Loucy (cell line): ENCODE measurements around the gene GNG8.

Experiments used
- H2AFZ ChIP-seq: fragments of 200-600 bp; sonication (generic); 2 replicates; pipeline ENCODE4 v1.6.0; 2016; ENCODE audit warnings: antibody characterized with exemption, mild to moderate bottlenecking, low read length, moderate library complexity
- H3F3A ChIP-seq: fragments of 200-600 bp; 2 replicates; pipeline ENCODE4 v1.6.0; 2016; ENCODE audit warnings: antibody characterized with exemption, low read depth, mild to moderate bottlenecking
- H3K27me3 ChIP-seq: fragments of 200-600 bp; sonication (generic); 2 replicates; pipeline ENCODE4 v1.6.1; 2014; ENCODE audit warnings: low read length, mild to moderate bottlenecking; ENCODE audit not compliant: insufficient read depth, poor library complexity, severe bottlenecking
- H3K36me3 ChIP-seq: fragments of 200-600 bp; sonication (generic); 2 replicates; pipeline ENCODE4 v1.6.1; 2016; ENCODE audit warnings: low read length; ENCODE audit not compliant: insufficient read depth
- H3K4me1 ChIP-seq: fragments of 200-600 bp; sonication (generic); 2 replicates; pipeline ENCODE4 v1.5.1; 2014; ENCODE audit warnings: low read length, mild to moderate bottlenecking; ENCODE audit not compliant: insufficient read depth, poor library complexity, severe bottlenecking
- H3K4me2 ChIP-seq: fragments of 200-600 bp; sonication (generic); 2 replicates; pipeline ENCODE4 v1.6.0; 2014; ENCODE audit warnings: antibody characterized with exemption, low read length, low read depth, mild to moderate bottlenecking; ENCODE audit not compliant: poor library complexity, severe bottlenecking
- H3K4me3 ChIP-seq: fragments of 200-600 bp; sonication (generic); 2 replicates; pipeline ENCODE4 v1.5.1; 2014; ENCODE audit warnings: low read length, mild to moderate bottlenecking, mixed read lengths; ENCODE audit not compliant: poor library complexity, severe bottlenecking
- H3K79me2 ChIP-seq: fragments of 200-600 bp; sonication (generic); 2 replicates; pipeline ENCODE4 v1.6.1; 2014; ENCODE audit warnings: low read length; ENCODE audit not compliant: insufficient read depth
- H3K9ac ChIP-seq: fragments of 200-600 bp; sonication (generic); 2 replicates; pipeline ENCODE4 v1.6.0; 2014; ENCODE audit warnings: mild to moderate bottlenecking, low read depth, low read length, moderate library complexity; ENCODE audit not compliant: poor library complexity, severe bottlenecking
- H3K9me2 ChIP-seq: fragments of 200-600 bp; sonication (generic); replicated peaks from 2 replicates; pipeline ENCODE4 v1.6.1; 2016; ENCODE audit warnings: low read depth, low read length, mixed read lengths
- H3K9me3 ChIP-seq: fragments of 200-600 bp; sonication (generic); 2 replicates; pipeline ENCODE4 v1.6.1; 2014; ENCODE audit warnings: mild to moderate bottlenecking, antibody characterized with exemption, low read length, low read depth; ENCODE audit not compliant: insufficient read depth
- H4K20me1 ChIP-seq: fragments of 200-600 bp; sonication (generic); 2 replicates; pipeline ENCODE4 v1.6.0; 2014; ENCODE audit warnings: antibody characterized with exemption, low read length, mild to moderate bottlenecking; ENCODE audit not compliant: insufficient read depth, poor library complexity, severe bottlenecking
- CTCF ChIP-seq: fragments of 200-600 bp; sonication (generic); conservative IDR thresholded peaks from 2 replicates; pipeline ENCODE4 v1.5.1; 2014; ENCODE audit warnings: mild to moderate bottlenecking, antibody characterized with exemption, low read length
- EZH2phosphoT487 ChIP-seq: fragments of 200-600 bp; IDR thresholded peaks from 2 replicates; pipeline ENCODE4 v1.6.1; 2018; ENCODE audit warnings: antibody characterized with exemption, mild to moderate bottlenecking, moderate library complexity, borderline replicate concordance

The GNG8 gene

GRCh38 chr19:46648961-46649960, 13.3 kb upstream of the GNG8 start:
- no peaks in the 10 kb centered on the region for H3K27me3 ChIP-seq
- H3K4me1 ChIP-seq = no peaks in the 10 kb centered on the region
- TF ChIP-seq CTCF (no peak), EZH2phosphoT487 (no peak)
- no peak overlapping the region for H3K4me3 ChIP-seq
- no peak overlapping the region for H3K4me2 ChIP-seq
- no peaks in the 10 kb centered on the region for H3K79me2 ChIP-seq
- H3K9ac ChIP-seq = no peak overlapping the region
- H3K36me3 ChIP-seq = no peaks in the 10 kb centered on the region
- H2AFZ ChIP-seq = no peak overlapping the region
- H3K9me3 ChIP-seq = no peaks in the 10 kb centered on the region
- no peaks in the 10 kb centered on the region for H3K9me2 ChIP-seq
- H4K20me1 ChIP-seq = no peaks in the 10 kb centered on the region
- H3F3A ChIP-seq = no peaks in the 10 kb centered on the region

DNA sequence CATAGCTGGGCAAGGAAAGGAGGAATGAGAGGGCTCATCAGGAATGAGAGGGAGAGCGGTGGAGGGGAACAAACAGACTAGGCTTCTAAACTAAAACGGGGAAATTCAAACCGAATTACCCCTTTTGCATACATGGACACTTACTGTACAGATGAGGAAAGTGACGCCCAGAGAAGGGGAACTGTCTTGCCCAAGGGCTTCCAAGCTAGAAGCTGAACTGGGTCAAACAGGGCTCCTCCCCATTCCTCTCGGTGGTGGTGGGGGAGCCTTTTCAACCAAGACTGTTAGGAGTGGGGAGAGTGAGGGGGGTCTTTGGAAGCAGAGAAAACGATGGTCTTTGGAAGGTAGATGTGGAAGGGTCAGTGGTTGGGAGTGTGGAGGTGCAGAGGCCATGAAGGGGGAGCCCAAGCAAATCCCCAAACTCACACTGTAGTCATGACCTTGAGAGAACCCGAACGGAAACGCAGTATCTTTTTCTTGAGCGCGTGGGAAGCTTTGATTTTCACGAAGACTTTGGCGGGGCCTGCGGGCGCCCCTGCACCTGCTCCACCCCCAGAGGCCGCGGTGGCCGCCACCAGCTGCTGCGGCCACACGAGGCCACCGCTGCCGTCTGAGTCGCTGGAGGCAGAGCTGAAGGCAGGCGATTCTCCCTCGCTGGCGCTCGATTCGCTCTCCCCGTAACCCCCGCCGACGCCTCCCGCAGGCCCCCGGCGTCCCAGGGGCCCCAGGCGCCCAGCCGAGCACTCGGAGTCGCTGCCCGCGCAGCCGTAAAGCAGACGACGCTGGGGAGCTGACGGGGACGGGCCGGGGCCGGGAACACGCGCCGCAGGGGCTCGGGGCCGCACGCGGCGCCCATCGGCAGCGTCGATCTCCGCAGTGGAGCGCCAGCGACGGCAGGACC, 12.3 kb upstream of the GNG8 start:
- Histone ChIP-seq H3K36me3 (no peaks in the 10 kb centered on the region), H4K20me1 (no peaks in the 10 kb centered on the region), H3K9me2 (no peaks in the 10 kb centered on the region), H3K4me3 (no peak overlapping the region), H3F3A (no peaks in the 10 kb centered on the region), H3K9me3 (no peaks in the 10 kb centered on the region), H3K4me2 (no peak overlapping the region), H3K27me3 (no peaks in the 10 kb centered on the region), H3K4me1 (no peaks in the 10 kb centered on the region), H2AFZ (no peak overlapping the region), H3K79me2 (no peaks in the 10 kb centered on the region), H3K9ac (no peak overlapping the region)
- TF ChIP-seq CTCF (no peak), EZH2phosphoT487 (no peak)

GRCh38 chr19:46646402-46646801, 10.4 kb upstream of the GNG8 start:
- Histone ChIP-seq H3F3A (no peaks in the 10 kb centered on the region), H3K4me1 (no peaks in the 10 kb centered on the region), H3K9me2 (no peaks in the 10 kb centered on the region), H4K20me1 (no peaks in the 10 kb centered on the region), H3K79me2 (no peaks in the 10 kb centered on the region), H3K4me2 (no peak overlapping the region), H3K27me3 (no peaks in the 10 kb centered on the region), H2AFZ (no peak overlapping the region), H3K9me3 (no peaks in the 10 kb centered on the region), H3K4me3 (no peak overlapping the region), H3K9ac (no peak overlapping the region), H3K36me3 (no peaks in the 10 kb centered on the region)
- TF ChIP-seq CTCF (no peak), EZH2phosphoT487 (no peak)
